GM18520 (cell line): ENCODE results near the gene XAGE5.
"Not testable (repeated sequence)": the region's sequence is repeated elsewhere in the genome, so short reads cannot be mapped to it uniquely, and the experiment has no call there.

Experiments used
- ATAC-seq: cut with Tn5 transposase; IDR thresholded peaks from one replicate; pipeline ENCODE4 v1.9.1; 2021; ENCODE audit not compliant: unreplicated experiment

The XAGE5 gene, protein sequence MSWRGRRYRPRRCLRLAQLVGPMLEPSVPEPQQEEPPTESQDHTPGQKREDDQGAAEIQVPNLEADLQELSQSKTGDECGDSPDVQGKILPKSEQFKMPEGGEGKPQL

DNA sequence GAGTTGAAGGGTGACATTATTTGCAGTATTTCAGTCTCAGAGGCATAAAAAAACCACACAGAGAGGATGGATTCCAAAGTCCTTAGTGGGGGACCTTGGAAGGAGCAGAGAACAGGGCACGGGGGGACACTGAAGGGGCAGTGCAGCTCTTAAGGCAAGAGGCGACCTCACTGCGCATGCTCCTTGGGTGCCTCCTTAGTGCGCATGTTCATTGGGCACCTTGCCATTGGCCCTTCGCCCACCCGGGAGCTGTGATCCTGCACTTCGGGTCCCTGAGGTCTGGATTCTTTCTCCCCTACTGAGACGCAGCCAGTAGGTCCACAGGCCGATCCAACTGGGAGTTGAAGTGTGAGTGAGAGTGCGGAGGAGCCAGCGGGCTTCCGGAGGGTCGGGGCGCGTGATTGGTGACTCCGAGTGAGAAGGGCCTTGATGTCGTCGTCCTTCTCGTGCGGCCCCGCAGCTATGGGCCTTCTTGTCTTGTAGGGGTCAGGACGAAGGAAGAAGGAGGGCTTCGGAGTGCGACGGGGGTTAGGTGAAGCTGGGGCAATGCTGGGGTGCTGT lies at the start of gene XAGE5:
Gene XAGE5 (plus strand): TSS at position 223 of the 561 bp plus-strand sequence. CDS start 1,280 bp downstream, outside the sequence.
- no peak for ATAC-seq

DNA sequence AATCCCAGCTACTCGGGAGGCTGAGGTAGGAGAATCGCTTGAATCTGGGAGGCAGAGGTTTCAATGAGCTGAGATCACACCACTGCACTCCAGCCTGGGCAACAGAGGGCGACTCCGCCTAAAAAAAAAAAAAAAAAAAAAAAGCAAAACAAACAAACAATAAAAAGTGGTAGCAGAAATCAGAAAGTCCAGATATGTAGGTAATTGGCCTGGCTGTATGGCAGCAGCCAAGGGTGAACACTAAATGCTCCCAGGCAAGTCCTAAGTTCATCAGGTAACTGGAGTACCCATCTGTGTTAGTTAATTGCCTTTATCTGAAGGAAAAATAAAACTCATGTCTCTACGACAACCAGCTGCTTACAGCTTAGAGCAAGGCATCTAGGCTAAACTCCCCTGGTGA lies 45.1 kb upstream of the XAGE5 start:
- not testable (repeated sequence) for ATAC-seq

DNA sequence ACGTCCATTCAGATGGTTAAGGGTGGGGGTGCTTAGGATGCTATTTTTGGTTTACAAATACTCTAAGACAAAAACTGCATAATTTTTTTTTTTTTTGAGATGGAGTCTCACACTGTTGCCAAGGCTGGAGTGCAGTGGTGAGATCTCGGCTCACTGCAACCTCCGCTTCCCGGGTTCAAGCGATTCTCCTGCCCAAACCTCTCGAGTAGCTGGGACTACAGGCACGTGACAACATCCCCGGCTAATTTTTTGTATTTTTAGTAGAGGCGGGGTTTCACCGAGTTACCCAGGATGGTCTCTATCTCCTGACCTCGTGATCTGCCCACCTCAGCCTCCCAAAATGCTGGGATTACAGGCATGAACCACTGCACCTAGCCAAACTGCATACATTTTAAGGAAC lies 37.6 kb upstream of the XAGE5 start:
- not testable (repeated sequence) for ATAC-seq

DNA sequence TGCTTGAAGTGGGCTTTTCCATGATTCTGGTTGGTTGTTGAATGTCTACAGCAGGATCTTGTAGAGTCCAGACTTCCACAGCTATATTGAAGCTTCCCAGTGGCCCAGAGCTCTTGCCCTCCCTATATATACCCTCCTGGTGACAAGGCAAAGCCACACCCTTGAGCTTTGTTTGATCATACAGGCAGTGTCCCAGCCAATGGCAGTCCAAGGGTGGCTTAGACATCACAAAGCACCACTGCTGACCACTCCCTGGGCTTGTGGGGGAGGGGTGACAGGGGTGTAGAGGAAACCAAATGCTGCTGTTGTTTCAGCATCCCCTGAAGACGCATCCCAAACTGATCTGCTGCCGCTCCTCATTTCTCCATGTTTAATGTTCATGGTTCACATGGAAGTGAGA lies 13.8 kb upstream of the XAGE5 start, which contains the start of gene SPANXN5:
Gene SPANXN5 (minus strand): TSS at position 101 of the 400 bp plus-strand sequence. CDS start 79 bp downstream, at position 22.
- not testable (repeated sequence) for ATAC-seq

DNA sequence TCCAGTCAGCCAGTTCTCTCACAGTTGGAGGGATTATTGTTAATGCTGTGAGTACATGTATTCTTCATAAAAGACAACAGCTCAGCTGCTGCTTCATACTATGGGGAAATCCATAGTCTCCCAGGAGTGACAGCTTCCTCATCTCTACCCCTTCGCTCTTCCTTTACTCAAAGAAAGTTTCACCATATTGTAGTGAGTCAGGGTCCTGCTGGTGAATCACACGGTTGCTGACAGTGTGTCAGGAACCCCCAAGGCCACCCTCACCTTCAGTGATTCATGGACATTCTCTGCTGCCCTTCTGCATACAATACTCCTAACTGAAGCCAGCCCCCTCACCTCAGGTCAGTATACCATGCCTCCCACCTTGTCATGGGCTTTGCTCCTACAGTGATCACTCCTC lies 6.2 kb upstream of the XAGE5 start:
- ATAC-seq: not testable (repeated sequence)

DNA sequence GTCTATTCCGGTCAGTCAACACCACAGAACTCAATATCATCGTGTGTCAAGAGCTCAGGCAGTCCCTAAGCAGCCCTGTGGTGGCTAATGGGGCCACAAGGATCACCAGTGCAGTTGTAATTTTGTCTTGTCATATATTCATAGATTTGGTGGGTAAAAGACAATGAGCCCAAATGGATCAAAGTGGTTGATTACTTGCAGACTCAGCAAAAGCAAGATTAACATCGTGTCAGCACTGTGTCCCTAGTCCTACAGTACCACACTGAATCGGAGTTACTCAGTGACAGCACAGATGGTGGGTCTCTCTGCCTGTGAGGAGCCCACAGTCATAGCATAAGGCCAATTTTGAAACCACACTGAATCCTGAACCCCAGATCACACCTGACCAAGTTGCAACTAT lies 8.7 kb downstream of the XAGE5 start:
- ATAC-seq: no peak

DNA sequence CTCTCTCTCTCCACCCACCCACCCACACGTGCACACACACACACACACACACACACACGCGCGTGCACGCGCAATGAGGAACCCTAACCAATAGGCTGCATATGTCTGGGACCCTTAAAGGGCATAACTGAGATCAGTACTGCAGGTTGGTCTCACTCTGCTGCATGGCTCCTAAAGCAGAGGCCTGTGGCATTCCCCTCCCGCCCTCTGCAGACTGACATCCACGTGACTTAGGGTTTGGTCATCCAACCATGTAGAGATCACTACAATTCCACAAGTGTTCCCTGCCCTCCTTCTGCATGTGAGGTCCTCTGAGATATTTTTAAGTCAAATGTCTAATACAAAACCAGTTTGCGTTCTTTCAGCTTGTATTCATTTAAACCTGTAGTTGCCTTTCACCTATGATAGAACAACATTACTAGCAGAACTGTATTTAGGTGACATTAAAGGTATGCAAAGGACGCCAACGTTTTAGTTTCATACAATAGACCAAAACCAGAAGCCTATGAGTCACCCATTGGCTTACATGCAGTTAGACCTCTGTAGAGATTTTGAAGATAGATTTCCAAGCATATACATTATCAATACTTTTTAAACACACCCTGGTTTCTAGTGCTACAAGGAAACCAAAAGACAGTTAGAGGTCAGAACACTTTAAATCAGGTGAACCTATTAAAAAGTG lies 10.1 kb downstream of the XAGE5 start:
- no peak for ATAC-seq

DNA sequence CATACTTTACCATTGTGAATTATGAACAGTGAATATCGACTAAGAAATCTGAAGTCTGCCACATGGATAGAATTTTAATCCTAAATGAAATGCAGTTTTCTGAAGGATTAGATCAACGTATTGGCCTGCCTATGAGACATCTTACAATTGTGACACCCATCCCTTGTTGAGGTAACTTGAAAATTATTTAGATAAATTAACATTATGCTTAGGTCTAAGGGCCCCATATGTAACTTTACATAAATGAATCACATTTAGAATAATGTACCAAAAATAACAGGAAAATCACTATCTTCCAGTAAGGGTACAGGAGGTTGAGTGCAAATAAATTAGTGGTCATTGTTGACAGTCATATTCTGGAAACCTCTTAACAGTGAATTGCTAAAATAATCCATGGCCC lies 13.5 kb downstream of the XAGE5 start:
- no peak for ATAC-seq

DNA sequence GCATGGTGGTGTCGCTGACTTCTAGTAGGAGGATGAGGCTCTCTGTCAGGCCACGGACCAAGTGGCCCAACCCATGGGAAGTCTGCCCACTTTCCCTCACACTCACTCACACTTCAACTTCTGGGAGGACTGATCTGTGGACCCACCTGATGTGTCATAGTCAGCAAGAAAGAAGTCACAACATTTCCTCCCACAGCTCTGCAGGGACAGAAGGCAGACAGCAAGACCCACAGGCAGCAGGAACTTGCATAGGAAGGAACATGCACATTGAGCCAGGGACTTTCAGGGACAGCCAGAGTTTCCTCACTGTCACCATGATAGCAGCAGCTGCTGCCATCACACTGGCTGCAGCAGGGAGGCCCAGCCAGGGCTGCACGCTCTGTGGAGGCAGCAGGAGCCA lies 19.5 kb downstream of the XAGE5 start:
- no peak for ATAC-seq

DNA sequence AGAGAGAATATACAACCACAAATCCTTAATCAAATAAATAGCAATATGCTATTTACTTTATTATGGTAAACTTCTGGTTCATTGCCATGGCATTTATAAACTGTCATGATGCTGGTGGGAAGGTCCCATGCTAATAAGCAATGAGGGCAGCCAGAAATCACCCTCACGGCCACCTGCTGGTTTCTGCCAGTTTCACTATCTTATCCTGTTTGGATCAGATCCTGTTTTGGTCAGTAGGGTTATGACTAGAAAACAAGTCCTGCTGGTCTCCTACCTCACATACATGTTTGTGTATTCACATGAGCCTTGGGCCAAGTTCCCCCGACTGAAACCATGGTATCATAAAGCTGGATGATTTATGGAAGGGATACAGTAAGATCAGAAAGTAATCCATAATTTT lies 28.1 kb downstream of the XAGE5 start:
- ATAC-seq: no peak

DNA sequence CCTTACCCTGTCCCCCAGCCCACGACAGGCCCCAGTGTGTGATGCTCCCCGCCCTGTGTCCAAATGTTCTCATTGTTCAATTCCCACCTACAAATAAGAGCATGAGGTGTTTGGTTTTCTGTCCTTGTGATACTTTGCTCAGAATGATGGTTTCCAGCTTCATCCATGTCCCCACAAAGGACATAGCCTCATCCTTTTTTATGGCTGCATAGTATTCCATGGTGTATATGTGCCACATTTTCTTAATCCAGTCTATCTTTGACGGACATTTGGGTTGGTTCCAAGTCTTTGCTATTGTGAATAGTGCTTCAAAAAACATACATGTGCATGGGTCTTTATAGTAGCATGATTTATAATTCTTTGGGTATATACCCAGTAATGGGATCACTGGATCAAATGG lies 32.5 kb downstream of the XAGE5 start:
- not testable (repeated sequence) for ATAC-seq

DNA sequence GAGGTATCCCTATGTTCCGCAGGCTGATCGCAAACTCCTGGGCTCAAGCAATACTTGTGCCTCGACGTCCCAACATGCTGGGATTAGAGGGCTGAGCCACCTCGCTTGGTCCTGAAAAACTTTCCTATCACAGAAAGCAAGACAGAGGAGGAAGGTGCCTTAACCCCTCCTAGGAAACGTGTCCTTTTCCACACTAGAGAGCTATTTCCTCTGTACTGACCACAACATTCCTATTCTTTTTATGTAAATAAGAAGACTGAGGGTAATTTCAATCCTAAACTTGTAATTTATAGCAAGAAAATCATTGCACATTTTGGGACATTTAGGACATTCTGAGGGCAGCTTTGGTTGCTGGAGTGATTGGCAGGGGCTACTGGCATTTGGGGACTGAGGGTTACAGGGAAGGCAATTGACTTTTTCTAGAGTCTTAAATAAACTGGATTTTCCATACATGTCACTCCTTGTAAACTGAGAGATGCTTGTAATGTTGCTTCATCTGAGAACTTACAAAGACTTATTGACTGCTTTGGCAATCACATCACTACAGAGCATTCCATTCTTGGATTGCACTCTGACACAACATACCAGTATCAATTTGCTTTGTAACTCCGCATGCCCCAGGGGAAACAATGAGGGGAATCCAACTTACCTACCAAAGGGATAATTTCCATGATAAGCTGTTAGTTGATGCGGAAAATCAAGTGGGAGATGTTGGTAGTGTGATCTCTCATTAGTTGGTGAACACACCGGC lies 41.2 kb downstream of the XAGE5 start:
- no peak for ATAC-seq

DNA sequence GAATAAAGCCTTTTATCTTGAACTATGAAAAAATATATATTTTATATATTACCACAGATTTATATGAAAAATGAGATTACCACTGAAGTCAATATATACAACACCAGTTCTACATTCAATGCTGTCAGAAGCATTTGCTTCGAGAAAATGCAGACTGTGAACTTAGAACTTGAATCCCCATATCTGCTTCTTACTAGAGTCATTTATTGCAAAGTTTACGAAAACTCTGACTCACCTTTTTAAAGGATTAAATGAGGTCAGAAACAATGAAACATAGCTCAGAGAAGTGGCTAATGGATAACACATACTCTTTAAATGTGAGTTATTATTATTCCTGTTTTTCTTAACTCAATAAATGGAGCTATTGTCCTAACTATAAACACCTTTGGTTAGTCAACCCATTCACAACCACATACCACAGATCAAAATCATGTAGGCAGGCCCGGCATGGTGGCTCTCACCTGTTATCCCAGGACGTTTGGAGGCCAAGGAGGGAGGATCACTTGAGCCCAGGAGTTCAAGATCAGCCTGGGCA lies 46.0 kb downstream of the XAGE5 start:
- ATAC-seq: not testable (repeated sequence)

DNA sequence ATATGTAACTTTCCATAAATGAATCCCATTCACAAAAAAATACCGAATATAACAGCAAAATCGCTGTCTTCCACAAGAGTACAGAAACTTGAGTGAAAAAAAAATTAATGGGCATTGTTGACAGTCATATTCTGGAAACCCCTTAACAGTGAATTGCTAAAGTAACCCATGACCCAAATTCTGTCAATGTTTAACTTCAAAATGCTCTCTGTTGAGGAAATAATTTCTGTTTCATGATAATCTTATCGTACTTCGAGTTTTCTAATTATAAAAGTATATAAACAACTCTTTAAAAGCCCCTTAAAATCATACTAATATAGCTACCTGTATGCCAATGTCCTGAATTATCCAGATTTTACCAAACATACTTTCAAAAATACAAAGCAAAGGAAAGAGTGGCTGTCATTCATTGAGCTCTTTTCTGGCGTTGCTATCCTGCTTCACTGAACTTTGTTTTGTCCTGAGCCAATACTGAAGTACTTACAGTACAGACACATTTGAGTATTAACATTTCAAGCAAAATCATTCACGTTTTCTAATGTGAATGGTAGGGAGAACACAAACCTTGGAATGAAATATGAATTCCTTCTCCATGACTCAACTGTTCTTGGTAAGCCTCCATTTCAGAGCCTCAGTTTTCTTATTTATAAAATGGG lies 54.4 kb downstream of the XAGE5 start:
- no peak for ATAC-seq
